Globus pallidus (tissue), 1 donor: ENCODE measurements around the gene PTPRD.

Source experiments
- DNase-seq: peaks from one replicate; pipeline ENCODE4 v3.0.0-alpha.2; 2015; ENCODE audit warnings: low spot score

The PTPRD gene

GRCh38 chr9:8494571-8494970 lies 2118.2 kb downstream of the PTPRD start:
- no peak for DNase-seq

- no peak for DNase-seq
Measured at GRCh38 chr9:8492679-8493078, 2120.1 kb downstream of the PTPRD start.

DNA sequence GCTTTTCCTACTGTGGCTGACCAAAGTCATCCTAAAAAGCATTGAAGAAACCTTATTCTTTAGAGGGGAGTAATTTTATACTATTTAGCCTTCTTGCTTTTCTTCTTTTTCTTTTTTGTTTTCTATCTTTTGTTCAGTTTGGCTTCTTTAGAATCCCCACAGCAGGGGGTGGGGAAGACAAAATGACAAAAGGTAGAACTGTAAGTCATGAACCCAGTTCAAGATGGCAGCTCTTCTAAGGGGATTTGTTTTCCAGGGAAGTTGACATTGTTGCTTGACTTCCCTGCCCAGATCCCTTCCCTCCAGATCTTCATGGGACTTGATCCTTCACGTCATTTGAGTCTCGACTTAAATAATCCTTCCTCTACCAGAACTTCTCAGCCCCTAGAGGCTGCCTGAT lies 2120.8 kb downstream of the PTPRD start:
- no peak for DNase-seq

- no peak for DNase-seq
Measured at GRCh38 chr9:8491563-8491962, 2121.2 kb downstream of the PTPRD start.

GRCh38 chr9:8489835-8490234 lies 2123.0 kb downstream of the PTPRD start:
- DNase-seq, result no peak

- DNase-seq, result peak; percentile 35
Measured at GRCh38 chr9:8486095-8486494, 2126.7 kb downstream of the PTPRD start.

DNA sequence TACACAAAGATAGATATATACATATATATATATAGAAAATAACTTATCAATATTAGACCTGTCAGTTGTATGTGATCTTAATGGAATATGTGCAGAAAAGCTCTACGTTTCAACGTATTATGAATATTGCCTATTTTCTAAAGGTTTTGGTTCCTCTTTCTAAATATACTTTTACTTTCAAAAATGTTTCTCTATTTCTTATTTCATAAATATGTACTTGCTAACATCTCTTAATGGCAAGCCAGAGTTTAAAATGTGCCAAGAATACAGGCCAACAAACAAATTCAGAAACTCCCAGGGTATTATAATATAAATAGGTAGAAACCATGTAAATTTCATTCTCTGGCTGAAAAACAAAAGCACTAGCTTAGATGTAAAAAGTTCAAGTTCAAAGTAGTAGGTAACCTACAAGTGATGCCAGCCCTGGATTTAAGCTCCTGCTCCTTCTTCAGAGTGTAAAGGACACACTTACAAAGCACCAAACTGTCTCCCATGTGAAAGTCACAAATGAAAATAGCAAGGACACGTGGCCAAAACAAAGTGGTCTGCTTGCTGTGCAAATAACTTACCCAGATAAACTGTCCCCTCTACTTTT lies 2128.1 kb downstream of the PTPRD start:
- DNase-seq, result no peak

- DNase-seq, result no peak
Measured at GRCh38 chr9:8477450-8477849, 2135.4 kb downstream of the PTPRD start.

- no peak for DNase-seq
Measured at GRCh38 chr9:8474937-8475336, 2137.9 kb downstream of the PTPRD start.

- no peak for DNase-seq
Measured at GRCh38 chr9:8473244-8474020, 2139.4 kb downstream of the PTPRD start.

GRCh38 chr9:8468045-8468637 lies 2144.7 kb downstream of the PTPRD start:
- DNase-seq, result no peak

DNA sequence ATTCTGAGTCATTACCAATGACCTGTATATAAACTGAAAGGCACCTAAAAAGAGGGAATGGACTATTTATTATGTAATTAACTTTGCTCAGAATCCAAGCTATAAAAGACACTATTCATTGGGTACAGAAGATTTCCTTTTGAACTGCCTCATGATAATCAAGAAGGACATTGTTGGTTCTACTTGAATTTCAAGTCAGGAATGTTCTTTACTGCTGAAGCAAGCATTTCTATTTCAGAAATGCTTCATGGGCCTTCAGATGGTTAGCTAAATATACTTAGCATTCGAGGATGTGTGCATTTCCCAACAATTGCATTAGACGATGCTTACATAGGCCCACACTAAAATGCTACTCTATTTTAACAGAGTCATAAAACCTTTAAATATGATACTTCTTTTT lies 2155.0 kb downstream of the PTPRD start:
- DNase-seq, result peak; percentile 71

DNA sequence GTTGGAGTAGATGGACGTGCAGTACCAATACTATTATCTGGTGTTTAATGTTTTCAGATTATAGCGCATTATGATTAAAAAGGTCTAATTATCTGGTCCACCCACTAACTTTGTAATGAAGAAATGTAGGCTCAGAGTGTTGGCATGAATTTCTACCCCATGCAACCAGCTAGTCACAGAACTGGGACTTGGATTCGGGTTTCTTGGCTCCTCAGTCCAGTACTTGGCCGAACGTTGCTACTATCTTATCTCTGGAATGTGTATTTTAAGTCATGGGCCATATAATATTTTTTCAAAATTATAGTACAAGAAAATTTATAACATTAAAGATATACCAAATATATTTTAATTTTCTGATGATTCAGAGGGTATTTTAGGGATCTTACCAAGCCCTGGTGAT lies 2155.7 kb downstream of the PTPRD start:
- DNase-seq, result no peak

DNA sequence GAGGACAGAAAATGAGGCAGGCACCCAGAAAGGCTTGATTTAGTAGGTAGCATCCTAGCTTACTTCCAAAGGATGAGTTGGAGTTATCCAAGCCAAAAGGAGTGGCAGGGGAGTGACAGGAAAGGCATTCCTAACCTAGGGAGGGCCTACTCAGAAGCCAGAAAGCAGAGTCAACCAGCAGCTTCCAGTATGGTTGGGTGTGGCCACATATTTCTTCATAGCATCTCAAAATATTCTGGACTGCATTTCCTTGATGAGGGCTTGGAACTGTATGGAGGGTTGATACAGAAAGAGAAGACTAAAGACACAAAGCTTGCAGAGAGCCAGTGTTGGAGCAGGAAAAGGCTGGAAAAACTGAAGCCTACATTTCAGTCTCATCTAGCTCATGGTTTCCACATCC lies 2156.5 kb downstream of the PTPRD start:
- no peak for DNase-seq

DNA sequence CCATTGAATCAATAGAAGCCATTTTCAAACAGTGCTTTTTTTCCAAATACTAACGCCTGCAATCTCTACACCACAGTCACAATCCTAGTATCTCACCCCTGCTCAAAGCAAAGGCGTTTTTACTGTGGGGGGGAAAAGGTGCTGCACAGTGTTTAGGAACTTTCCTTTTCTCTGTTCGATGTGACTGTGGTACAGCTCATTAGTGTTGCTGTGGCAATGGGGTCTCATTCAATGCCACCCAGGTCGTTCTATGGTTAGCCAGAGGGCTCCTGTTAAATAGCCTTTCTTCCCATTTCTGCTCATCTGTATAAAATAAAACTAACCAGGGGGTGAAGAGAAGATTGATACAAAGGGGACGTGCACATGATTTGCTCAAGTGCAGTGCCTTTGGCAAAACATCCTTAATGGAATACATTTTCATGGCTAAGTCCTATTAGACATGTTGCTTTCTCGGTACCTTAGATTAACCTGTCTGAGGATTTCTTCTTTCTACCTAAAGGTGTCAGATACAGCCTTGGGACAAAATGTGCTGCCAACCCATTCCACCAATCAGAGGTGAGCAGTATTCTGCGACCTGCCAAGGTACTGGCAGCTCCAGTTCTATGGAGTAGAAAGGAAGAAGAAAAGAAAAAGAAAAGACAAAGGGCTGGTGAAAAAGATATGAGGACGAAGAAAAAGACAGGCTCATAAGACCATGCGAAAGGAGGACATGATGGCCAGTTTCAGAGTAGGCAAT lies 2161.8 kb downstream of the PTPRD start:
- no peak for DNase-seq

DNA sequence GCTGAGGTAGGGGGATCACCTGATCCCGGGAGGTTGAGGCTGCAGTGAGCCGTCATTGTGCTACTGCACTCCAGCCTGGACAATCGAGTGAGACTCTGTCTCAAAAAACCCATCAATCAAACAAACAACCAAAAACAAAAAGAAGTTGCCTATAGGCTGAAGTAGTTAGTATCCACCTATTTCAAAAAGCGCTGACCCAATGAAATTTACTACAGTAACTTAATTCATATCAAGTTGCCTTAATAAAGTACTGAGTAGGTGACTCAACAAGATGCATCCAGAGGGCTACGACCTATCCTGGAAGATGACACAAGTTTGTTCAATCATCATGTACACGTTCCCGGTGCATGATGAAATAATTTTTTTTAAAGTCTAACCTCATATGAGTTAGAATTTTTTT lies 2164.6 kb downstream of the PTPRD start:
- no peak for DNase-seq

GRCh38 chr9:8447601-8448000 lies 2165.2 kb downstream of the PTPRD start:
- DNase-seq, result no peak

DNA sequence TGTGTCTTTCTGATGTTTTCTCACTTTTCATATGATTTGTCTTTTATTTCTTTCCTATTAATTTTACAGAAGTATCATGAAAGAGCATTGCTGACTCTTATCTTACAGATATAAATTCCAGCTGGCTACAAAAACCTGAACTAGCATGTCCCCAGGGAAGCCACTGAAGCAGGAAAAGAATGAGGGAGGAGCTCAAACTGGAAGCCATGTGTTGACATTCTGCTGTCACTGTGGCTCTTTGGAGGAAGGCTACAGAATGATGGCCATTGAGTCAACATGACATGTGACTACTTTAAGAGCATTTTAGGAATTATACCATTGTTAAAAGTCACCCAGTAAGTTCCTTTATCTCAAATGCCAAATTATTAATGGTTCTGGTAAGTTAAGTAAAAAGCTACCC lies 2174.9 kb downstream of the PTPRD start:
- DNase-seq, result no peak

DNA sequence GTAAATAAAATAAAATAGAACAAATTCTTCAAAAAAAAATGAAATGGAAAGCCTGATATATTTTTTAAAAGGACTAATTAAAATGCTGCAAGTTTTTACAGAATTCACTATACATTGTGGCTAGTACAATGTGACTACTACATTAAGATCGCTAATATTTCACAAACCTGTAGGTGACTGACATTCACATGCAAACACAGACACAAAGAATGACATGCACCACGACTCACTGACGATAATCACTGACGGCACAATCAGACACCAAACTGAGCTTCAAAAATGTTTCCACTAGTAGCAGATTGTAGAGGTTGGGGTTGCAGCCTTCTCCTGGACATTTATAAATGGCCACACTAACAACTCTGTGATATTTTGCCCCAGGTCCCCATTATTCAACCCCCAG lies 2175.5 kb downstream of the PTPRD start:
- DNase-seq, result no peak

DNA sequence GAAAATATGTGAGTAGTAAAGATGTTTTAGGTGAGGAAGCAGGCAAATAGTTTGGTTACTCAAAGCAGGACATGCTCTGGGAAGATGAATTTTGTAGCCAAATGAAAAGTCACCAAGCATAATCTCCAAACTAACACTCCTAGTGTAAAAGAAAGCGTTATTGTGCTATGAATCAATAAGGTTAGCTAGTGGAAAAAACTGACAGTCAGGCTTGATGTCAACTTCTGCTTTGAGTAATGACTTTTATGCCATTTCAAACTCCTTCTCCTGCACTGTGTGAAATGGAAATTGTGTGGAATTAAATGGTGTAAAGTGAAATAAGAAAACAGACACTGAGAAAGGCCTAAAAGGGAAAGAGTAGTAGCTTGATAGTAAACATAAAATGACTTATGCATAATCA lies 2176.0 kb downstream of the PTPRD start:
- no peak for DNase-seq

DNA sequence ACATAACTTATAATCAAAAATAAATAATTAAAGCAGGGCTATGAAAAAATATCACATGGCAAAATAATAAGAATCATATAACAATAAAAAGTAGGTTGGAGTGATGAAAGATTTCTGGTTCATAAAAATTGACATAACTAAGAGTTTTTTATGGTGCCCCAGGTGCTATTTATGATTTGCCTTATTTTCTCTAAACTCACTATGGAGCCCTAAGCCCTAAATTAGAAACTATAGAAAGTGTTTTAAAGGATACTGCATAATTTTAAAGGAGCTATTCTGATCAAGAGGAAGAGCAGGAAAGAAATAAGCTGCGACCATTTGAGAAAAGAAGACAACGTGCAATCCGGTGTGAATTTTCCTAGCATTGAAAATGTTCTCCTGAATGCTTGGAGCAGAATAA lies 2178.2 kb downstream of the PTPRD start:
- DNase-seq, result no peak

DNA sequence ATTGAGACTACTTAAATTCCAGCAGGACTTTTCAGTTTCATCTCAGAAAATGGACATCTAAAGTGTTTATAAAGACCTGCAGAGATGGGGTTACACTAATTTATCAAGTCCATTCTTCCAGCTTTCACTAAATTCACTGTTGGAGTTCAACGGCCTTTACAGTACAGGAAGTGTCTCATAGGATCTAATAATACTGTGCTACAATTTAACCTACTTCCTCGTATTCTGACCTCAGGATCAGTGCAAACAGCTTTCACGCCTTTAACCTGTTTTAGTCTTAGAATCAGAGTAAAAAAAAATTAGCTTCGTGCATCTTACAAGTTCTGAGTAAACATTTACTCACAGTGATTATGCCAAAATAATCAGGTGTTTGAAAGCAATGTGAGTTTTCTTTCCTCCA lies 2180.6 kb downstream of the PTPRD start:
- no peak for DNase-seq

DNA sequence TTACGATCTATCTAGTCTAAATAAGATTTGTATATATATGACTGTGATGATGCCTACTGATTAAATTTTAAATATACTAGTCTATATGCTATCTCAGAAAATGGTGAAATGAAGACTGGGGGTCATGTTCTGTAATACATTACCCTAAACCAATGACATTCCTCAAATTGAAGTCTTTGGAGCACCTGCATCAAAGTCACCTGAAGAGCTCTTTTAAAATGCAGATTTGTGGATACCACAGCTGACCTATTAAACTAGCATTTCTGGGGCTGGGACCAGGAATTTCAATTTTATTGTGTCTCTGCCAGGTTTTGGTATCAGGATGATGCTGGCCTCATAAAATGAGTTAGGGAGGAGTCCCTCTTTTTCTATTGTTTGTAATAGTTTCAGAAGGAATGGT lies 2181.3 kb downstream of the PTPRD start:
- no peak for DNase-seq
